Peyer's patch (tissue), 4 donors: ENCODE results near the gene CAPN3. TPM values are rescaled to one million over a fixed set of nuclear protein-coding genes. Genes with fewer than 3 reads are reported as not detected.
A peak's percentile ranks its signal among the peaks of the same experiment; 100 is the strongest.

Experiments used
- DNase-seq, 3 donors: peaks; one replicate each; pipeline ENCODE4 v3.0.0-alpha.2; 2017 to 2019
- H3K27ac ChIP-seq, 4 donors: fragments of 200-600 bp; sonication (generic); one replicate each; pipeline ENCODE4 v1.5.1; 2016 to 2019
- H3K27me3 ChIP-seq, 2 donors: fragments of 200-600 bp; sonication (generic); one replicate each; pipeline ENCODE4 v1.5.1; 2019
- H3K36me3 ChIP-seq, 3 donors: fragments of 200-600 bp; sonication (generic); one replicate each; pipeline ENCODE4 v1.5.1; 2016 to 2019
- H3K4me1 ChIP-seq, 4 donors: fragments of 200-600 bp; sonication (generic); one replicate each; pipeline ENCODE4 v1.5.1; 2016 to 2019
- H3K4me3 ChIP-seq, 4 donors: fragments of 200-600 bp; sonication (generic); 1 replicate in 3 of 4; 2 replicates in 1 of 4; pipeline ENCODE4 v1.5.1; 2016 to 2019; ENCODE audit warnings: mild to moderate bottlenecking in 1 of 4
- H3K9me3 ChIP-seq, 4 donors: fragments of 200-600 bp; sonication (generic); one replicate each; pipeline ENCODE4 v1.5.1; 2016 to 2019; ENCODE audit warnings: mild to moderate bottlenecking in 1 of 4
- CTCF ChIP-seq, 6 experiments: fragments of 450-650 bp in 4 of 6; fragments of 200-600 bp in 2 of 6; sonication (generic) in 1 of 6; IDR thresholded peaks; one replicate each; pipeline ENCODE4 v1.5.1; 2017 to 2019; ENCODE audit warnings: antibody characterized with exemption in 6 of 6, mild to moderate bottlenecking in 3 of 6, moderate library complexity in 1 of 6
- POLR2A ChIP-seq, 2 donors: fragments of 450-650 bp; IDR thresholded peaks; one replicate each; pipeline ENCODE4 v1.5.1; 2017; ENCODE audit warnings: antibody characterized with exemption in 2 of 2, mild to moderate bottlenecking in 2 of 2, moderate library complexity in 2 of 2
- total RNA-seq, 4 donors: library from RNA; depleted of rRNA; stranded (reverse); fragments of >200 nt; gene quantifications; one replicate each; pipeline ENCODE4 v1.1.0, GENCODE V29; 2016

The CAPN3 gene
- total RNA-seq, 4 donors from 2014 or later: 9.1 to 76.7 (median 17.7) TPM

- no peak for DNase-seq
- TF ChIP-seq POLR2A (IDR thresholded peaks at IDR 0.05): peak in 1 of 2 donors; percentile 19
- no peak for TF ChIP-seq CTCF (IDR thresholded peaks at IDR 0.05)
- H3K27ac ChIP-seq: peak overlapping the region in 2 of 4 donors; percentile 45 to 49
- H3K4me1 ChIP-seq: peaks cover 0 to 12% (median 0%) of the 10 kb centered on the region in 4 donors
- H3K4me3 ChIP-seq: no peak overlapping the region
- H3K27me3 ChIP-seq: no peaks in the 10 kb centered on the region
- no peaks in the 10 kb centered on the region for H3K36me3 ChIP-seq
- H3K9me3 ChIP-seq: no peaks in the 10 kb centered on the region
Observed at GRCh38 chr15:42395838-42396237, 36.5 kb downstream of the CAPN3 start.

DNA sequence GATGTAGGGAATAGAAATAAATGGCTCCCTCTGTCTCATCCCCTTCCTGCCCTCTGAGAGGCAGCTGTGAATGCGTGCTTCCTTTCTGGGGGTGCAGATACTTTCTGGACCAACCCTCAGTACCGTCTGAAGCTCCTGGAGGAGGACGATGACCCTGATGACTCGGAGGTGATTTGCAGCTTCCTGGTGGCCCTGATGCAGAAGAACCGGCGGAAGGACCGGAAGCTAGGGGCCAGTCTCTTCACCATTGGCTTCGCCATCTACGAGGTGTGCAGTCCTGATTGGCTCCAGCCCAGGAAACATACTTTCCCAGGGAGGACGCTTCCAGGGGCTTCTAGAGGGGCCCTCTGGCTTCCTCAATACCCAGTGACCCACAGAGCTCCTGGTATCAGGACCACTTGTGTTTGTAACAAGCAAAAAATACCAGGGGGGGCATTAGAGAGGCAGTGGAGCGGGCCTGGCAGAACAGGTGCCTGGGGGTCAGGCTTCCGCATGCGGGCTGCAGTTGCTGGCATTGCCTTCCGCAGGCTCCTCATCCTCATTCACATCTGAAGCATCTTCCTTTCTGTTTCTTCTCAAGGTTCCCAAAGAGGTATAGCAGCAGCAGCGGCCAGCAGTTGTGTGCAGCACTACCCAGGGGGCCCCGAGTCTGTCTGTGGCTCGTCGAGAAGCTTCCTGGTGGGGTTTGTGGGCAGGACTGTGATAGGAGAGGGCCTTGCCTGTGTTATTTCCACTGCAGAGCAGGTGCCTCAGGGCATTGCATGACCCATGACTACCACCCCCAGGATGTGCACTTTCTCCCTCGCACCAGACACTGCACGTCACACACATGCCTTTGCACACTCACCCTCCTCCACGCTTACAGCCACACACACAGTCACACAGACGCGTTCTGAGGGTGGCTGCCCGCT lies 42.5 kb downstream of the CAPN3 start:
- peaks cover 0 to 11% (median 0%) of the 10 kb centered on the region in 3 donors for H3K36me3 ChIP-seq
- H3K4me1 ChIP-seq: no peaks in the 10 kb centered on the region
- no peaks in the 10 kb centered on the region for H3K9me3 ChIP-seq
- H3K27me3 ChIP-seq: no peaks in the 10 kb centered on the region
- no peak for DNase-seq
- H3K27ac ChIP-seq: no peak overlapping the region
- TF ChIP-seq CTCF (IDR thresholded peaks at IDR 0.05) (no peak), POLR2A (IDR thresholded peaks at IDR 0.05) (no peak)
- H3K4me3 ChIP-seq: no peak overlapping the region

DNA sequence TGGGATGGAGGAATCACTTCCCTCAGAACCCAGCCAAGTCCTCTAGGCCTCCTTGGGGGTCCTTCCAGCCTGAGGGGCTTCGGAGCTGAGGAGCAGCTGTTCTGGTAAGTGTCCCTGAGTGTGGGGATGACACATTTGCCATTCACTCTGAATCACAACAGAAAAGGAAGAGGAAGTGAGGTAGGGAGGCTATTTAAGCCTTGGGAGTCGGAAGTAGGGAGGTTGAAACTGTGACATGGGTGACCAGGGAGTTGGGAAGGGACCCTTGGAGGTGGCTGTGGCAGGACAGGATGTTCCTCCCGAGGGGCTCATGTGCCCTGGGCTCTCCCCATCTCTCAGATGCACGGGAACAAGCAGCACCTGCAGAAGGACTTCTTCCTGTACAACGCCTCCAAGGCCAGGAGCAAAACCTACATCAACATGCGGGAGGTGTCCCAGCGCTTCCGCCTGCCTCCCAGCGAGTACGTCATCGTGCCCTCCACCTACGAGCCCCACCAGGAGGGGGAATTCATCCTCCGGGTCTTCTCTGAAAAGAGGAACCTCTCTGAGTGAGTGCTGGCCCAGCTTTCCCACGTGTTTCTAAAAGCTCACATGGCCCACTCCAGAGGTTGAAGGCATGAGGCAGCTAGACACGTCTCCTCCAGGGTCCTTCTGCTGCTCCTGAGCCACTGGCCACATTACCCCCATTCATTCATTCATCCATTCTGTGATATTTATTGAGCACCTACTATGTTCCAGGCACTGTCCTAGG lies 43.3 kb downstream of the CAPN3 start:
- no peak for DNase-seq
- no peak for TF ChIP-seq POLR2A (IDR thresholded peaks at IDR 0.05)
- Histone ChIP-seq H3K9me3 (no peaks in the 10 kb centered on the region), H3K36me3 (peaks cover 0 to 11% (median 0%) of the 10 kb centered on the region in 3 donors), H3K4me1 (no peaks in the 10 kb centered on the region), H3K27me3 (no peaks in the 10 kb centered on the region), H3K4me3 (no peak overlapping the region), H3K27ac (no peak overlapping the region)

GRCh38 chr15:42403389-42403788 lies 44.1 kb downstream of the CAPN3 start:
- Histone ChIP-seq H3K27ac (no peak overlapping the region), H3K27me3 (no peaks in the 10 kb centered on the region), H3K4me3 (no peak overlapping the region), H3K4me1 (no peaks in the 10 kb centered on the region), H3K9me3 (no peaks in the 10 kb centered on the region), H3K36me3 (peaks cover 0 to 11% (median 0%) of the 10 kb centered on the region in 3 donors)
- TF ChIP-seq CTCF (IDR thresholded peaks at IDR 0.05) (no peak), POLR2A (IDR thresholded peaks at IDR 0.05) (no peak)
- DNase-seq: no peak

GRCh38 chr15:42404461-42405235 lies 45.3 kb downstream of the CAPN3 start:
- no peaks in the 10 kb centered on the region for H3K27me3 ChIP-seq
- no peak for TF ChIP-seq POLR2A (IDR thresholded peaks at IDR 0.05)
- DNase-seq: no peak
- H3K9me3 ChIP-seq: no peaks in the 10 kb centered on the region
- H3K36me3 ChIP-seq: peaks cover 0 to 11% (median 0%) of the 10 kb centered on the region in 3 donors
- H3K27ac ChIP-seq: no peak overlapping the region
- H3K4me3 ChIP-seq: no peak overlapping the region
- H3K4me1 ChIP-seq: no peaks in the 10 kb centered on the region

DNA sequence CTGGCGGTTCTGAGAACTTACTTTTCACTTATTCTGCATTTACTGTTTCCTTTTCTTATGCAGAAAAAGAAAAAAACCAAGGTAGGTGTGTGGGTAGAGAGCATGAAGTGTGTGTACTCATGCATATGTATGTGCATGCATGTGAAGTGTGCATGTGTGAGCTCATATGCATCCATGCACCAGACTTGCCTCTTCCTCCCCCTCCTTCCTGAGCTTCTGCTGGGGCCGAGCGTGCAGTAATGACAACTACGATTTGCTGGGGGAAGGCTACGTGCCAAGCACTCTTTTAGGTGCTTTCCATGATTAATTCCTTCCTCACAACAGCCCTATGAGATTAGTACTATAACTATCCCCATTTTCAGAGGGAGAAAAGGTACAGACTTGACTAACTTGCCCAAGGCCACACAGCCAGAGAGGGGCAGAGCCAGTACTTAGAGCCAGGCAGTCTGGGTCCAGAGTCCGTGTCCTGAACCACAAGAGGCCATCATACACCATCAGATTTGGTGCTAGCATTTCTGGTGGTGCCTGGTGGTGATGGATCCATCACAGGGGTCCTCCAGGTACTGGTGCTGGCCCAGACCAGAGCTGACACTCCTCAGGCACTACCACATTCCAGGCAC lies 46.7 kb downstream of the CAPN3 start:
- Histone ChIP-seq H3K36me3 (peaks cover 0 to 11% (median 0%) of the 10 kb centered on the region in 3 donors), H3K4me3 (no peak overlapping the region), H3K27ac (no peak overlapping the region), H3K4me1 (no peaks in the 10 kb centered on the region), H3K9me3 (no peaks in the 10 kb centered on the region), H3K27me3 (no peaks in the 10 kb centered on the region)
- TF ChIP-seq CTCF (IDR thresholded peaks at IDR 0.05): no peak
- no peak for TF ChIP-seq POLR2A (IDR thresholded peaks at IDR 0.05)
- DNase-seq: no peak
